Ectodermal cell (in vitro differentiated cells): ENCODE data around the gene SHROOM3.

Experiments
- H3K27ac ChIP-seq: 2 replicates; pipeline ENCODE4 v1.7.0; 2013; ENCODE audit warnings: mild to moderate bottlenecking, low read depth, low read length; ENCODE audit not compliant: insufficient read depth, poor library complexity, severe bottlenecking
- H3K27me3 ChIP-seq: 2 replicates; pipeline ENCODE4 v1.7.0; 2013; ENCODE audit warnings: mild to moderate bottlenecking, low read length; ENCODE audit not compliant: insufficient read depth, control insufficient read depth, poor library complexity, severe bottlenecking
- H3K36me3 ChIP-seq: one replicate; pipeline ENCODE4 v1.7.0; 2013; ENCODE audit warnings: low read length; ENCODE audit not compliant: control insufficient read depth, insufficient read depth
- H3K4me1 ChIP-seq: one replicate; pipeline ENCODE4 v1.7.0; 2013; ENCODE audit warnings: low read length; ENCODE audit not compliant: control insufficient read depth, insufficient read depth
- H3K4me3 ChIP-seq: 2 replicates; pipeline ENCODE4 v1.7.0; 2013; ENCODE audit warnings: low read depth, low read length, control low read depth; ENCODE audit not compliant: insufficient read depth
- H3K9me3 ChIP-seq: 2 replicates; pipeline ENCODE4 v1.7.0; 2013; ENCODE audit warnings: mild to moderate bottlenecking, low read length, moderate library complexity; ENCODE audit not compliant: control insufficient read depth
- WGBS, 2 experiments: methylation state at CpG; one replicate each; pipeline ENCODE4 v1.1.7; 2013; ENCODE audit warnings: missing lambda C conversion rate in 2 of 2; 5-methylcytosine and 5-hydroxymethylcytosine counted together

SHROOM3 gene

DNA sequence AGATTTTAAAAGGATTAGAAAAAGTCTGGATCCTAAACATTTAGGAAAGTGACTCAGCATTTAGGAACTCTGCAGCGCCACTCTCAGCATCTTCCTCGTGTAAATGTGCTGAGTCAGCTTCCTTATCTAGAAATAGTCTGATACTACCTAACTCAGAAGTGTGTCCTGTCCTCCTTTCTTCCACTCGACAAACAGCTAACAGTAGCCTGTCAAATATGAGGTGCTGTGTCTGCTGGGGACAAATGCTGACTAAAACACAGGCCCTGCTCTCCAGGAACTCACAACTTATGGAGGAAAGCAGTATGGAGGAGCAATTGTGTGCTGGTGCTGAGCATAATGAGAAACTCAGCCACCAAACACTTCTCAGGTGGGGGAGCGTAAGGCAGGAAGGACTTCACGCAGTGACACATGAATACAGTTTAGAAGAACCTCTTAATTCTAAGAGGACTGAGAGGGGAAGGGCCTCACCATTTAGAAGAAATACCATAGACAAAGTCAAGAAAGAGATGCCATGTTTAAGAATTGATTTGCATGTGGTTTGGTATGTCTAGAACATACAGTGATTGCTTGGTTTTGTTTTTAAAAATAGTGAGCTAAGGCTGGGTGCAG, 337.6 kb downstream of the SHROOM3 start:
- 91 to 95% methylated on average over 5 of the region's 5 CpGs for WGBS, 2 experiments
- Histone ChIP-seq H3K4me3 (no peak overlapping the region), H3K4me1 (no peaks in the 10 kb centered on the region), H3K9me3 (no peaks in the 10 kb centered on the region), H3K36me3 (peaks cover 39% of the 10 kb centered on the region), H3K27me3 (no peaks in the 10 kb centered on the region), H3K27ac (no peak overlapping the region)

DNA sequence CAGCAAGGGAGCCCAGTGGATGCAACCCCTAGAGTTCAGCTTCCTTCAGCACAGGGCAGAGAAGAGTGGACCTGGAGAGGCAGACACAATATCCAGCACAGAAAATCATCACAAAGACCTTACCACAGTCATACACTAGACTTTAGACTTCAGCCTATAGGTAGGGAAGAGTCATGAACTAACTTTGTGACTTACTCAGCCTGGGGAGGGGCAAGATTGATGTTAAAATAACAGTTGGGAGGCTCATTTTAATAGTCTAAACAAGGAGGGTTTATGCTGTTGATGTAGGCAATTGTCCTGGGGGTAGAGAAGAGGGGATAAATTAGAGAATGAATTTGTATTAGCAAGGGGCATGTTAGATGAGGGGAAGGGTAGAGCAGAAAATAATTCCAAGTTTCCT, 338.7 kb downstream of the SHROOM3 start:
- no peak overlapping the region for H3K27ac ChIP-seq
- no peaks in the 10 kb centered on the region for H3K9me3 ChIP-seq
- H3K4me3 ChIP-seq = no peak overlapping the region
- H3K4me1 ChIP-seq = no peaks in the 10 kb centered on the region
- no peaks in the 10 kb centered on the region for H3K27me3 ChIP-seq
- H3K36me3 ChIP-seq = peaks cover 40% of the 10 kb centered on the region

DNA sequence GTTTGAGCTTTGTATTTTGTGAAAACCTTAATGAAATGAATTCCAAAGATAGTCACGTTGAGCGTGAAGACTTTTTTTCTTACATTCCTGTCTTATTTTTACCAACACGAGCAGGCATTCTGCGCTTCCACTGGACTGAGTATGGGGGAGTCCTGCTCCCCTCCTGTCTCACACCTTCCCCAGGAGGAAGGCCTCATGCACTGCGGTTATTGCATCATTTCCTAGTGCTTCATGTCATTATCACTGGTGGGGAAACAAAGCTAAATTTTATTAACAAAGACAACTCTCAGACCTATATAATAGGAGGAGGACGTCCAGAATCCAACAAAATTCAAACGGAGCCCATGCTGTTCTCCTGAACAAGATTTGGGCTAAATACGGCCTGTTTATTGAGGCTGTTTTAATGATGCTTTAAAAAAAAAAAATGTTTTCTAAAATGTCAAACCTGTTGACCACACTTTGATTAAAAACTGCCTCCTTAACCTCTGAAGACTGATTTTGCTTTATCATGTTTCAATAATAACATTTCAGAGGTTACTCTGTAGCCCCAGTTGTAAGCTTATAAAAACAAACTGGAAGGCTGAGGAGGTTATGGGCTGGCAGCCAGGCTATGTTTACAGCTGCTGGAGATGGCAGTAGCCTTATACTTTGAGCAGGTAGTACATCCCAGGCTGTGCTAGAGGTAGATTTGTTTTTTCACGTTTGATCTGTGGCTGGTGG, 344.9 kb downstream of the SHROOM3 start:
- peaks cover 19% of the 10 kb centered on the region for H3K36me3 ChIP-seq
- WGBS, 2 experiments = 94 to 95% methylated on average over 9 of the region's 9 CpGs
- no peaks in the 10 kb centered on the region for H3K4me1 ChIP-seq
- H3K9me3 ChIP-seq = no peaks in the 10 kb centered on the region
- H3K4me3 ChIP-seq = no peak overlapping the region
- no peaks in the 10 kb centered on the region for H3K27me3 ChIP-seq
- no peak overlapping the region for H3K27ac ChIP-seq

DNA sequence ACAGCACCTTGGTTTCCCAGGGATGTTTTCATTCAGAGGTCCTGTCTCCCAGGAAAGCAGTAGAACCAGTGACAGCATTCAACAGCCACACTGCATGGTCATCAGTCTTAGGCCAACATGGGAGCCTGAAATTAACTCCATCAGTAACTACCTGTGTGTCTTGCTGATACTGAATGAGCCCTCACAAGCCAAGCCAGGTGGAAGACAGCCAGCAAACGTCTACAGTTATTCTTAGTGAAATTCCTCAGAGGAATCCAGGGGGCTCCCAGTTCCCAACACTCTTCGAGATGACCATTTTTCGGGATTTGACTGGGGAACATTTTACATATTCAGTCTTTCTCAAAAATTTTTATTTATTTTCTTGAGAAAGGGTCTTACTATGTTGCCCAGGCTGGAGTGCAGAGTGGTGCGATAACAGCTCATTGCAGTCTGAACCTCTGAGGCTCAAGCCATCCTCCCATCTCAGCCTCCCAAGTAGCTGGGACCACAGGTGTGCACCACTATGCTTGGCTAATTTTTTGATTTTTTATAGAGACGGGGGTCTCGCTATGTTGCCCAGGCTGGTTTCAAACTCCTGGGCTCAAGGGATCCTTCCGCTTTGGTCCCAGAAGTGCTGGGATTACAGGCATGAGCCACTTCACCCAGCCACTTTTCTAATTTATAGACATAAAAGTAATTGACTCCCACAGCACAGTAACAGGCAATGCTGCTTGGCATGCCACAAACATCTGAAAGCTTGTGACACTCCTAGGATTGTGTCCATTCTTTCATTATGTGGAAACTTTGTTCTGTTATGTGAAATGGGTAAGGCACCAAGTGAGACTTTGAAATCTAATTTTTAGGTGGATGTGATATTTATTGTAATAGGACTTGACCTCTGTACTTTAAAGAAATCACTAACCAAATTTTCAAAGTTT, 346.0 kb downstream of the SHROOM3 start:
- Histone ChIP-seq H3K36me3 (peaks cover 19% of the 10 kb centered on the region), H3K4me1 (no peaks in the 10 kb centered on the region), H3K9me3 (no peaks in the 10 kb centered on the region), H3K4me3 (no peak overlapping the region), H3K27me3 (no peaks in the 10 kb centered on the region), H3K27ac (no peak overlapping the region)
- 95 to 96% methylated on average over 7 of the region's 7 CpGs for whole genome bisulfite sequencing, 2 experiments

DNA sequence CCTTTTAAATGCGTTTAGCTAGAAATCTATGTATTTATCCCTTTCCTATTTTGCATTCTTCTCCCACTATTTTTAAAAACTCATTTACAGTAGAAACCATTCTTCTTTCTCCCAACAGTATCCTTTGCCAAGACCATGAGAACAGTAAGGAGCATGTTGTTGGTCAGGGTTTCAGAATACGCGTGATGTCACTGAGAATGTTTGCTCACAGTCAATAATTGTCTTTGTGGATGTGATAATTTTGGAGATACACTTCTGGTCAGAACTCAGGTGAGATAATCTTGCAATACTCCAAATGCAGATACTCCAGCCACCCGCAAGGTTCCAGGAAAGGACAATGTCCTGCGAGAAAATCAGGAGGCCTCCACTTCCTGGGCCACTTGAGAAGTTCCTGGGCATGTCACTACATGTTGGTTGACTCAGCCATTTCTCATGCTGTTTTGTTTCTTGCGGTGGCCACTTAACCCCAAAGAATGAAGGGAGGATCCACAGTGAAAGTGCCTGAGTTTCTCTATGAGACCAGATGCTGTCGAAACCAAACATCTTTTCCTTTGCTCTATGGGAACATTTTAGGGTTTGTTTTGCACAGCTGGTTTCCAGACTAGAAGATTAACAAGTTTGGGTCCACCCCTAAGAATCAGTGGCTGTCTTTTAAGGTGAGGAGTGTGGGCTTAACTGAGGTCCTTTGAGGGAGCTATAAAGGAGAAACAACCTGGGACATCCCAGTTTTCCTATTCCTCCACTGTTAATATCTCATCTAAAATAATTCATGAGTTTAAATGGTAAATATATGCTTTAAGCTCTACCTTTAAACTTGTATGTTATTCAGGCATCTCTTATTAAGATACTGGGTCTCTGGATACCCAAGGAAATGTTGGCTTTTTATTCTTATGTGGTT, 346.9 kb downstream of the SHROOM3 start:
- Histone ChIP-seq H3K36me3 (peaks cover 19% of the 10 kb centered on the region), H3K27ac (peak overlapping the region; percentile 4), H3K4me1 (no peaks in the 10 kb centered on the region), H3K4me3 (no peak overlapping the region), H3K27me3 (no peaks in the 10 kb centered on the region), H3K9me3 (no peaks in the 10 kb centered on the region)
- WGBS, 2 experiments = 92 to 93% methylated on average over 7 of the region's 7 CpGs

DNA sequence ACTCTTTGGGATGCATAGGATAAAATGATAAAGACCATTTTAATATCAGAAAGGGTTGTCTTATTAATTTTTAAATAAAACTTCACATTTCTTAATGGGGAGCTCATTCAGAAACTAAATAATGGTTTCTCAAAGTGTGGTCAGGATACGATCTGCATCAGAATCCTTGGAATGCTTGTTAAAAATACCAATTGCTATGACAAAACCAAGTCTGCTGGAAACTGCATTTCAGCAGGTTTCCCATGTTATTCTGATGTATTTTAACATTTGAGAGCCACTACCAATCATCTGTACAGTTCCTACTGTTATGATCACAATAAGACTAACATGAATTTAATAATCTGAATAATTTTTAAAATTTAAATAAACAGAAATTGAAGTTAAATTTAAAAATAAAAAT, 347.8 kb downstream of the SHROOM3 start:
- no peaks in the 10 kb centered on the region for H3K4me1 ChIP-seq
- H3K4me3 ChIP-seq = no peak overlapping the region
- no peaks in the 10 kb centered on the region for H3K9me3 ChIP-seq
- peaks cover 21% of the 10 kb centered on the region for H3K36me3 ChIP-seq
- WGBS, 2 experiments = 64 to 83% methylated on average over 1 of the region's 1 CpG
- H3K27me3 ChIP-seq = no peaks in the 10 kb centered on the region
- H3K27ac ChIP-seq = no peak overlapping the region

DNA sequence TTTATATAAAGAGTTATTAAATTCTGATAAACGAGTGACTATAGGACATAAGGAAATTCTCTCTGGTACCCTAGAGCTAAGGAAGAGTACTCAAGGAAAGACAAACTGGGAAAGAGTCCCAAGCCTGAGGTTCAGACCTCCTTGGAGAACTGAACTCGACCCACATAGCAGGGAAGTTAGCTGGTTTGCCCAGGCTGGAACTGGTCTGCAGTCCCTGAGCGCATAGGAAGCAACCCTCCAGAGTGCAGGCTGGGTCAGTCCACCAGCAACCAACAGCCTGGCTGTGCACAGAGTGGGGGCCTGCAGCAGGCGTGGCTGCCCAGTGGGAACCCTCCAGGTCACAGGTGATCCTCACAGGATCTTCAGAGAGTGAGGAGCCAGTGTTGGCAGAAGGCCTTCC, 348.8 kb downstream of the SHROOM3 start:
- no peaks in the 10 kb centered on the region for H3K4me1 ChIP-seq
- no peak overlapping the region for H3K4me3 ChIP-seq
- WGBS, 2 experiments = 91 to 94% methylated on average over 4 of the region's 4 CpGs
- H3K27ac ChIP-seq = no peak overlapping the region
- peaks cover 19% of the 10 kb centered on the region for H3K36me3 ChIP-seq
- H3K27me3 ChIP-seq = no peaks in the 10 kb centered on the region
- no peaks in the 10 kb centered on the region for H3K9me3 ChIP-seq

DNA sequence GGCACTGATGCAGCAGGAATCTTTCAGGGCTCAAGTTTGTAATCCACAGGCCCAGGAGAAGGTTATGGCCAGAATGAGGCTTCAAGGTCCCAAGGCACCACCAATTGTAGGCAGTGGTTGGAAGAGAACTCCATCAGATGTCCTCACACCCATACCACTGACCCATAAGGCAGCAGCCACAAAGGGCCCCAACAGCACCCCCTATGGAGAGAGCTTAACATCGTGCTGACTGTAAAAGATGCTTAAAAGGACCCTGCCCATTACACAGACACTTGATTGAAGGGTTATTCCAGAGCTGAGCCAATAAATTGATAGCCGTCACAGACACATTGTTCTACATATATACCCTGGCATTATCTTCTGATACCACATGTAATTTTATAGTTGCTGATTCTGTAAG, 349.2 kb downstream of the SHROOM3 start:
- Histone ChIP-seq H3K27me3 (no peaks in the 10 kb centered on the region), H3K4me3 (no peak overlapping the region), H3K27ac (no peak overlapping the region), H3K36me3 (peaks cover 15% of the 10 kb centered on the region), H3K9me3 (no peaks in the 10 kb centered on the region), H3K4me1 (no peaks in the 10 kb centered on the region)
- 82 to 84% methylated on average over 2 of the region's 2 CpGs for WGBS, 2 experiments

DNA sequence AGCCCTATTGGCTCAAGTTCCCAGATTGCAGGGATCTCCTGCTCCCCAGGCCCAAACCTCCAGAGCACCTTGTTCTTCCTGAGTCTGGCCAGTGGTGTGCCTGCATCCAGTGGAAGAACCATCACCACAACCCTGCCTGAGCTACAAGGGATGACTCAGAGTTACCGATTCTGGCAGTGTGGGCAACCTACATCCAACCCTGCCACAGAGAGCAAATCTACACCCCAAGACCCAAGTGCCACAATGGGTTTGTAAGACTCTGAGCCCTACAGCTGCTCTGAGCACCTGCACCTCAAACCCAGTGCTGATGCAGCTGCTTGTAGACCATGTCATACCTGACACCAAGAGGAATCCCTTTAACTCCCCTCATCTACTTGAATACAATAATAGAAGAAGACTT, 352.9 kb downstream of the SHROOM3 start:
- no peak overlapping the region for H3K27ac ChIP-seq
- 87 to 95% methylated on average over 1 of the region's 1 CpG for WGBS, 2 experiments
- H3K4me1 ChIP-seq = no peaks in the 10 kb centered on the region
- peaks cover 9% of the 10 kb centered on the region for H3K36me3 ChIP-seq
- no peaks in the 10 kb centered on the region for H3K27me3 ChIP-seq
- H3K9me3 ChIP-seq = no peaks in the 10 kb centered on the region
- H3K4me3 ChIP-seq = no peak overlapping the region
